ENCODE data around the gene DIPK1C. TPM values are rescaled to one million over a fixed set of nuclear protein-coding genes. Genes with fewer than 3 reads are reported as not detected.

DIPK1C gene
- total and polyA plus RNA-seq, 2 of the 4 experiments (the other 2 are of a cell fraction) = not detected

GRCh38 chr18:74389171-74389927, 67.8 kb downstream of the DIPK1C start:
- in situ Hi-C loops (cut with MboI; ENCODE audit: low sequenced_read_pairs) = no loop called here
- Histone ChIP-seq H3K9me3 (ENCODE audit: control insufficient read depth, insufficient read depth, low read length) (no peaks in the 10 kb centered on the region), H4K91ac (ENCODE audit: insufficient read depth, low read depth, low read length) (no peak overlapping the region), H2AFZ (replicated peaks; ENCODE audit: low read length, poor library complexity) (no peak overlapping the region), H3K18ac (ENCODE audit: low read depth, low read length) (no peak overlapping the region), H3K36me3 (ENCODE audit: control insufficient read depth, insufficient read depth, low read length) (no peaks in the 10 kb centered on the region), H3K9ac (ENCODE audit: low read depth, low read length) (no peak overlapping the region), H3K4me2 (ENCODE audit: low read depth, low read length) (no peak overlapping the region), H3K4ac (ENCODE audit: low read depth, low read length) (no peak overlapping the region), H3K27me3 (ENCODE audit: control insufficient read depth, insufficient read depth, low read length) (peaks cover 17% of the 10 kb centered on the region), H3K23ac (ENCODE audit: low read depth, low read length) (no peak overlapping the region), H4K8ac (ENCODE audit: low read depth in 2 of 2, low read length in 2 of 2) (no peak overlapping the region), H3K4me3 (ENCODE audit: insufficient read depth, low read depth, low read length) (no peak overlapping the region), H2BK120ac (ENCODE audit: low read depth, low read length) (no peak overlapping the region), H2AK5ac (ENCODE audit: low read depth, low read length) (no peak overlapping the region), H3K27ac (ENCODE audit: insufficient read depth, low read length) (no peak overlapping the region), H2BK5ac (ENCODE audit: low read depth, low read length, poor library complexity, severe bottlenecking) (no peak overlapping the region), H4K20me1 (ENCODE audit: insufficient read depth, low read length) (no peaks in the 10 kb centered on the region), H3K79me1 (ENCODE audit: low read depth in 1 of 2, low read length in 2 of 2) (no peaks in the 10 kb centered on the region), H4K5ac (ENCODE audit: low read depth, low read length) (no peak overlapping the region), H2BK20ac (ENCODE audit: low read depth, low read length) (no peak overlapping the region), H2BK15ac (ENCODE audit: low read depth, low read length) (no peak overlapping the region), H2AK9ac (replicated peaks; ENCODE audit: low read depth, low read length, poor library complexity) (no peak overlapping the region), H3K56ac (ENCODE audit: extremely low read depth, insufficient read depth, low read length) (no peak overlapping the region), H3K14ac (replicated peaks; ENCODE audit: low read depth, low read length) (no peak overlapping the region), H3K9me1 (ENCODE audit: insufficient read depth, low read length) (no peaks in the 10 kb centered on the region), H3K4me1 (ENCODE audit: control insufficient read depth, insufficient read depth, low read length) (no peaks in the 10 kb centered on the region)
- CTCF ChIA-PET = no interaction called here
- dilution Hi-C loops (cut with HindIII; ENCODE audit: low sequenced_read_pairs, unreplicated experiment) = no loop called here
- no peak for DNase-seq
- no peak for ATAC-seq (ENCODE audit: low read depth)
- POLR2A ChIA-PET (ENCODE audit: unreplicated experiment) = no interaction called here
- intact Hi-C loops (cut with micrococcal nuclease) = no loop called here
- WGBS, 2 experiments (ENCODE audit: extremely low coverage in 2 of 2, insufficient read length in 1 of 2) = no CpG with 5 or more reads among the region's 6 CpGs
- no TSS peak for BruUV-seq (replicated peaks)
- TF ChIP-seq MXI1 (IDR thresholded peaks at IDR 0.05; ENCODE audit: borderline replicate concordance, low read depth, low read length) (no peak), BHLHE40 (IDR thresholded peaks at IDR 0.05; ENCODE audit: low read depth, low read length) (no peak), CHD1 (IDR thresholded peaks at IDR 0.05; ENCODE audit: low read depth, low read length) (no peak), MAFK (IDR thresholded peaks at IDR 0.05; ENCODE audit: low read depth, low read length) (no peak), SMC3 (IDR thresholded peaks at IDR 0.05; ENCODE audit: low read depth, low read length) (no peak), RCOR1 (IDR thresholded peaks at IDR 0.05; ENCODE audit: insufficient replicate concordance, low read length) (no peak), RFX5 (IDR thresholded peaks at IDR 0.05; ENCODE audit: low read depth, low read length) (no peak), POLR2A (IDR thresholded peaks at IDR 0.05; ENCODE audit: low read depth, low read length) (no peak)
- TF ChIP-seq, protein P1, sequence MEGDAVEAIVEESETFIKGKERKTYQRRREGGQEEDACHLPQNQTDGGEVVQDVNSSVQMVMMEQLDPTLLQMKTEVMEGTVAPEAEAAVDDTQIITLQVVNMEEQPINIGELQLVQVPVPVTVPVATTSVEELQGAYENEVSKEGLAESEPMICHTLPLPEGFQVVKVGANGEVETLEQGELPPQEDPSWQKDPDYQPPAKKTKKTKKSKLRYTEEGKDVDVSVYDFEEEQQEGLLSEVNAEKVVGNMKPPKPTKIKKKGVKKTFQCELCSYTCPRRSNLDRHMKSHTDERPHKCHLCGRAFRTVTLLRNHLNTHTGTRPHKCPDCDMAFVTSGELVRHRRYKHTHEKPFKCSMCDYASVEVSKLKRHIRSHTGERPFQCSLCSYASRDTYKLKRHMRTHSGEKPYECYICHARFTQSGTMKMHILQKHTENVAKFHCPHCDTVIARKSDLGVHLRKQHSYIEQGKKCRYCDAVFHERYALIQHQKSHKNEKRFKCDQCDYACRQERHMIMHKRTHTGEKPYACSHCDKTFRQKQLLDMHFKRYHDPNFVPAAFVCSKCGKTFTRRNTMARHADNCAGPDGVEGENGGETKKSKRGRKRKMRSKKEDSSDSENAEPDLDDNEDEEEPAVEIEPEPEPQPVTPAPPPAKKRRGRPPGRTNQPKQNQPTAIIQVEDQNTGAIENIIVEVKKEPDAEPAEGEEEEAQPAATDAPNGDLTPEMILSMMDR (conservative IDR thresholded peaks at IDR 0.05; ENCODE audit: low read depth, low read length) = no peak

Measured in IMR-90 (cell line).